Left lung (tissue), 10 donors: ENCODE data around the gene TMOD1. TPM values are rescaled to one million over a fixed set of nuclear protein-coding genes. Genes with fewer than 3 reads are reported as not detected.
A peak's percentile ranks its signal among the peaks of the same experiment; 100 is the strongest.
"Not testable (repeated sequence)": the region's sequence is repeated elsewhere in the genome, so short reads cannot be mapped to it uniquely, and the experiment has no call there.

Experiments used
- ATAC-seq: fragments of 200-7000 bp; cut with Tn5 transposase; one replicate; pipeline ENCODE4 v1.9.1; 2020; ENCODE audit warnings: moderate library complexity
- DNase-seq, 4 donors: peaks; one replicate each; pipeline ENCODE4 v3.0.0-alpha.2; 2013 to 2020
- H3K27ac ChIP-seq, 2 donors: fragments of 200-600 bp; sonication (generic) in 1 of 2; one replicate each; pipeline versions ENCODE4 v1.5.0 to v1.8.0; 2020 to 2021
- H3K27me3 ChIP-seq, 2 donors: fragments of 200-600 bp; sonication (generic) in 1 of 2; one replicate each; pipeline versions ENCODE4 v1.5.0 to v1.8.0; 2020 to 2021
- H3K36me3 ChIP-seq, 2 donors: fragments of 200-600 bp; sonication (generic) in 1 of 2; one replicate each; pipeline versions ENCODE4 v1.5.0 to v1.8.0; 2020 to 2021
- H3K4me1 ChIP-seq, 2 donors: fragments of 200-600 bp; one replicate each; pipeline ENCODE4 v1.8.0; 2021
- H3K4me3 ChIP-seq, 2 donors: fragments of 200-600 bp; sonication (generic) in 1 of 2; one replicate each; pipeline versions ENCODE4 v1.5.0 to v1.8.0; 2020 to 2021; ENCODE audit warnings: mild to moderate bottlenecking in 1 of 2
- H3K9me3 ChIP-seq, 2 donors: fragments of 200-600 bp; sonication (generic) in 1 of 2; one replicate each; pipeline versions ENCODE4 v1.5.0 to v1.8.0; 2020 to 2021
- intact Hi-C, 2 donors: fragments of 100-400 bp; cut with DNase I; formaldehyde crosslinking; loops; one replicate each; pipeline versions ENCODE4 v1.11.2 to v1.14.2; 2022
- polyA plus RNA-seq, 6 donors: library from polyadenylated mRNA; unstranded; fragments of 120-200 nt; gene quantifications; one replicate each; pipeline ENCODE4 v1.2.1, GENCODE V29; 2013; ENCODE audit not compliant: insufficient read length in 6 of 6
- total RNA-seq, 2 donors: library from RNA; stranded (reverse); fragmentation: NEBNext Ultra II Directional; extraction: Animal tissue kit (Norgen Biotek cat#: 25700); gene quantifications; one replicate each; pipeline ENCODE4 v1.2.1, GENCODE V29; 2021
- TF ChIP-seq, protein P1 (sequence below), 2 donors: fragments of 200-600 bp; sonication (generic) in 1 of 2; IDR thresholded peaks; one replicate each; pipeline versions ENCODE4 v1.5.0 to v1.8.0; 2021; ENCODE audit warnings: antibody characterized with exemption in 2 of 2
- donor health status: DM: no; HTN: yes; CAD: no.
- donor health status: DM: no; HTN: no; CAD: no.

Gene TMOD1
- total and polyA plus RNA-seq, 8 donors = 1.1 to 6.0 (median 2.5) TPM

GRCh38 chr9:97572196-97572891, 70.9 kb downstream of the TMOD1 start:
- Histone ChIP-seq H3K27me3 (no peaks in the 10 kb centered on the region), H3K4me1 (no peaks in the 10 kb centered on the region), H3K9me3 (no peaks in the 10 kb centered on the region), H3K27ac (no peak overlapping the region), H3K4me3 (no peak overlapping the region), H3K36me3 (no peaks in the 10 kb centered on the region)
- TF ChIP-seq, protein P1, sequence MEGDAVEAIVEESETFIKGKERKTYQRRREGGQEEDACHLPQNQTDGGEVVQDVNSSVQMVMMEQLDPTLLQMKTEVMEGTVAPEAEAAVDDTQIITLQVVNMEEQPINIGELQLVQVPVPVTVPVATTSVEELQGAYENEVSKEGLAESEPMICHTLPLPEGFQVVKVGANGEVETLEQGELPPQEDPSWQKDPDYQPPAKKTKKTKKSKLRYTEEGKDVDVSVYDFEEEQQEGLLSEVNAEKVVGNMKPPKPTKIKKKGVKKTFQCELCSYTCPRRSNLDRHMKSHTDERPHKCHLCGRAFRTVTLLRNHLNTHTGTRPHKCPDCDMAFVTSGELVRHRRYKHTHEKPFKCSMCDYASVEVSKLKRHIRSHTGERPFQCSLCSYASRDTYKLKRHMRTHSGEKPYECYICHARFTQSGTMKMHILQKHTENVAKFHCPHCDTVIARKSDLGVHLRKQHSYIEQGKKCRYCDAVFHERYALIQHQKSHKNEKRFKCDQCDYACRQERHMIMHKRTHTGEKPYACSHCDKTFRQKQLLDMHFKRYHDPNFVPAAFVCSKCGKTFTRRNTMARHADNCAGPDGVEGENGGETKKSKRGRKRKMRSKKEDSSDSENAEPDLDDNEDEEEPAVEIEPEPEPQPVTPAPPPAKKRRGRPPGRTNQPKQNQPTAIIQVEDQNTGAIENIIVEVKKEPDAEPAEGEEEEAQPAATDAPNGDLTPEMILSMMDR (IDR thresholded peaks at IDR 0.05) = no peak
- ATAC-seq (no peak), DNase-seq (no peak)
- intact Hi-C loops = no loop called here

DNA sequence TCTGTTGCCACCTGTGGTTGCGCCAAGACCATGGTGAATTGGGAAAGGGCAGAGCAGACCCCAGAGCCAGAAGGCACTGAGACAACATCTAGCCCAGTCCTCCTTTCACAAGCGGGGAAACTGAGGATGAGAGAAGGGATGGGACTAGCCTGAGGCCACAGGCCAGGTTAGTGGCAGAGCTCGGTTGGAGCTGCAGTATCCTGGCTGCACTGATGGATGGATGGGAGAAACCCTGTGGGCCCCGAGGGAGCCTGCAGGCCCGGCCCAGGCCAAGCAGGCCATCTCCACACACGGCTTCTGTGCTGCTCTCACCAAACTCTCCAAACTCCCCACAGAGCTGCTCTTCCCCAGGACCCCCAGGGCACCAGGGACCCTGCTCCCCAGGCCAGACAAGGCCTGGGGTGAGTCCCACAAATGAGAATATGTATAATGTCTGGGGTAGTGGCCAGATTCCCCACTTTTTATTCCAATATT, 71.5 kb downstream of the TMOD1 start:
- no peak for DNase-seq
- no peaks in the 10 kb centered on the region for H3K36me3 ChIP-seq
- no peak overlapping the region for H3K27ac ChIP-seq
- intact Hi-C loops = no loop called here
- H3K27me3 ChIP-seq = no peaks in the 10 kb centered on the region
- no peaks in the 10 kb centered on the region for H3K9me3 ChIP-seq
- no peak for ATAC-seq
- TF ChIP-seq, protein P1 (IDR thresholded peaks at IDR 0.05) = no peak
- no peaks in the 10 kb centered on the region for H3K4me1 ChIP-seq
- no peak overlapping the region for H3K4me3 ChIP-seq

DNA sequence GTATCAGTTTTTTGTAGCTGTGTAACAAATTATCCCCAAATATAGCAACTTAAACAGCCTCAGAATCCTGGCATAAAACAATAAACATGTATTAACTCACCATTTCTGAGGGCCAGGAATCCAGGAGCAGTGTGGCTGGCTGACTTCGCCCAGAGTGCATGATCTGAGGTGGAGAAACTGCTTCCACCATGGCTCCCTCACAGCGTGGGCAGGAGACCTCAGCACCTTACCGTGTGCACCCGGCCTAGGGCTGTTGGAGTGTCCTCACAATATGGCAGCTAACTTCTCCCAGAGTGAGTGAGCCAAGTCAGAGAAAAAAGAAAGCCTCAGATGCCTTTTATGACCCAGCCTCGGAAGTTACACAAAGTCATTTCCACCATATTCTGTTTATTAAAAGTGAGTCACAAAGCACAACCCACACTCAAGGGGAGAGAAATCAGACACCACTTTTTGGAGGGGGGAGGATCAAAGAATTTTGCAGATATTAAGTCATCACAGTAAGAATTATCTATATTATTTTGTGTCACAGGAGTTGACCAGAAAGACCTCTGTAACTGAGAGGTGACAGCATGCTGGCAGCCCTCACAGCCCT, 72.1 kb downstream of the TMOD1 start:
- Histone ChIP-seq H3K27ac (no peak overlapping the region), H3K9me3 (no peaks in the 10 kb centered on the region), H3K36me3 (no peaks in the 10 kb centered on the region), H3K27me3 (no peaks in the 10 kb centered on the region), H3K4me1 (no peaks in the 10 kb centered on the region), H3K4me3 (no peak overlapping the region)
- no peak for ATAC-seq
- TF ChIP-seq, protein P1 (IDR thresholded peaks at IDR 0.05) = no peak
- no peak for DNase-seq
- intact Hi-C loops = no loop called here

GRCh38 chr9:97574101-97574571, 72.7 kb downstream of the TMOD1 start:
- DNase-seq, intact Hi-C loops, H3K27ac ChIP-seq, H3K4me3 ChIP-seq, H3K4me1 ChIP-seq, H3K36me3 ChIP-seq, H3K27me3 ChIP-seq, H3K9me3 ChIP-seq, ATAC-seq: not testable (repeated sequence)

DNA sequence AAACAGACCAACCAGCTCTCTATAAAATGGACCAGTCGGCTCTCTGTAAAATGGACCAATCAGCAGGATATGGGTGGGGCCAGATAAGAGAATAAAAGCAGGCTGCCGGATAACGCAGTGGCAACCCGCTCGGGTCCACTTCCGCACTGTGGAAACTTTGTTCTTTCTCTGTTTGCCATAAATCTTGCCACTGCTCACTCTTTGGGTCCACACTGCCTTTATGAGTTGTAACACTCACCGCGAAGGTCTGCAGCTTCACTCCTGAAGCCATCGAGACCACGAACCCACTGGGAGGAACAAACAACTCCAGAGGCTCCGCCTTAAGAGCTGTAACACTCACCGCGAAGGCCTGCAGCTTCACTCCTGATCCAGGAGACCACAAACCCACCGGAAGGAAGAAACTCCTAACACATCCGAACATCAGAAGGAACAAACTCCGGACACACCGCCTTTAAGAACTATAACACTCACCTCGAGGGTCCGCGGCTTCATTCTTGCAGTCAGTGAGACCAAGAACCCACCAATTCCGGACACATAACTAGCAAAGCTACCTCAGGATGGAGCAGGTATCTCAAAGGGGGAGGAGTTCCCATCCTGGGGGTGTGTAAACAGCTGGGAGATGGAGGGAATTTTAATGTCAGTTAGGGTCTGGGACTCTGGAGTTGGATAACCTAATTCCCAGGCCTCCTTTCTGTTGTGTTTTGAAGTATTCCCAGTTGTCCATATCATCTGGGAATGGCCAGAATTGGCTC, 73.6 kb downstream of the TMOD1 start:
- H3K36me3 ChIP-seq, DNase-seq, intact Hi-C loops, H3K4me1 ChIP-seq, H3K9me3 ChIP-seq, H3K27ac ChIP-seq, H3K27me3 ChIP-seq, ATAC-seq: not testable (repeated sequence)
- H3K4me3 ChIP-seq = peak overlapping the region in 1 of 2 donors; percentile 26

GRCh38 chr9:97575673-97576200, 74.3 kb downstream of the TMOD1 start:
- Histone ChIP-seq H3K4me1 (no peaks in the 10 kb centered on the region), H3K36me3 (no peaks in the 10 kb centered on the region), H3K27me3 (no peaks in the 10 kb centered on the region), H3K27ac (no peak overlapping the region), H3K9me3 (no peaks in the 10 kb centered on the region), H3K4me3 (peak overlapping the region in 1 of 2 donors; percentile 26)
- ATAC-seq (no peak), DNase-seq (no peak)
- intact Hi-C loops = no loop called here
- TF ChIP-seq, protein P1 (IDR thresholded peaks at IDR 0.05) = no peak
